GM12872 (cell line): Measurements from ENCODE around the gene RSAD2.

ENCODE experiments used
- CTCF ChIP-seq: IDR thresholded peaks from 3 replicates; pipeline ENCODE4 v1.5.1; 2011; ENCODE audit warnings: low read depth, mild to moderate bottlenecking, low read length, moderate library complexity; ENCODE audit not compliant: insufficient read depth

Gene RSAD2

GRCh38 chr2:6930923-6931647, 53.5 kb downstream of the RSAD2 start:
- no peak for TF ChIP-seq CTCF

- TF ChIP-seq CTCF: no peak
Measured at GRCh38 chr2:6931753-6932152, 54.2 kb downstream of the RSAD2 start.

GRCh38 chr2:6932206-6932605, 54.6 kb downstream of the RSAD2 start:
- no peak for TF ChIP-seq CTCF

GRCh38 chr2:6932828-6933227, 55.3 kb downstream of the RSAD2 start:
- no peak for TF ChIP-seq CTCF

GRCh38 chr2:6933911-6934310, 56.3 kb downstream of the RSAD2 start:
- no peak for TF ChIP-seq CTCF

- TF ChIP-seq CTCF: no peak
Measured at GRCh38 chr2:6934345-6934744, 56.8 kb downstream of the RSAD2 start.

- no peak for TF ChIP-seq CTCF
Measured at GRCh38 chr2:6934758-6935651, 57.4 kb downstream of the RSAD2 start.
